RKO (cell line): ENCODE data around the gene FAU.

Experiments used
- DNase-seq: peaks from one replicate; pipeline ENCODE4 v3.0.0-alpha.2; 2016; ENCODE audit warnings: low spot score

The FAU gene

GRCh38 chr11:65107751-65108468, 14.0 kb downstream of the FAU start:
- DNase-seq = no peak

GRCh38 chr11:65107078-65107477, 14.9 kb downstream of the FAU start:
- no peak for DNase-seq

- DNase-seq = no peak
Measured at GRCh38 chr11:65104628-65105027, 17.3 kb downstream of the FAU start.

- no peak for DNase-seq
Measured at GRCh38 chr11:65103476-65103875, 18.5 kb downstream of the FAU start.

- DNase-seq = no peak
Measured at GRCh38 chr11:65102142-65103095, 19.5 kb downstream of the FAU start.

- no peak for DNase-seq
Measured at GRCh38 chr11:65100674-65101350, 21.1 kb downstream of the FAU start.

GRCh38 chr11:65096926-65097325, 25.0 kb downstream of the FAU start:
- DNase-seq = no peak

GRCh38 chr11:65095974-65096806, 25.7 kb downstream of the FAU start, which contains the start of gene VPS51:
TSS of gene VPS51 (plus strand) at chr11:65096214. CDS start at chr11:65096251, 37 bp downstream.
- DNase-seq = peak; percentile 96

GRCh38 chr11:65095427-65095826, 26.5 kb downstream of the FAU start:
- no peak for DNase-seq

GRCh38 chr11:65090628-65091027, 31.3 kb downstream of the FAU start:
- DNase-seq = no peak

GRCh38 chr11:65089621-65090020, 32.3 kb downstream of the FAU start:
- no peak for DNase-seq

GRCh38 chr11:65087827-65088226, 34.1 kb downstream of the FAU start:
- no peak for DNase-seq

GRCh38 chr11:65087216-65087615, 34.7 kb downstream of the FAU start:
- no peak for DNase-seq

- no peak for DNase-seq
Measured at GRCh38 chr11:65086809-65087208, 35.1 kb downstream of the FAU start.

GRCh38 chr11:65085446-65085845, 36.5 kb downstream of the FAU start:
- DNase-seq = no peak

- no peak for DNase-seq
Measured at GRCh38 chr11:65084598-65085375, 37.1 kb downstream of the FAU start.

GRCh38 chr11:65083834-65084597, 37.9 kb downstream of the FAU start, which contains the start of the genes CDCA5 and ZFPL1:
TSS of gene CDCA5 (minus strand) at chr11:65084040. CDS start at chr11:65083978, 62 bp downstream.
TSS of gene ZFPL1 (plus strand) at chr11:65084222. CDS start at chr11:65084699, 477 bp downstream.
- peak; percentile 96 for DNase-seq

GRCh38 chr11:65083134-65083833, 38.6 kb downstream of the FAU start:
- DNase-seq = peak; percentile 59

GRCh38 chr11:65078786-65079342, 43.1 kb downstream of the FAU start:
- DNase-seq = no peak
